Measurements from ENCODE around the gene MEF2D.

DNA sequence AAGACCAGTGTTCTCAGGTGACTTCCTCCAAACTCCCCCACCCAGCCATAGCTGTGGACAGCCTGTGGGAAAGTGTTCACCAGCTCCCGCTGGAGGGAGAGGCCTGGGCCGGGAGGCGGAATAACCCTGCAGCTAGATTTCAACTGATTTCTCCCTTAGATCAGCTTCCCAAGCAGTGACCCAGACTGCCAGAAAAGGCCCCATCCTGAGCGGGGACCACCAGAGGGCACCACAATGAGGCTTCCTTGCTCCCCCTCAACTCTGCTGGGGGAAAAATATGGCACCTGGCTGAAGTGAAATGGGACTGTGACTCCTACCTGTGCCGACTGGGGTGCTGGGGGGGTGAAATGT, 80.7 kb downstream of the MEF2D start:
- TF ChIP-seq, protein P1, sequence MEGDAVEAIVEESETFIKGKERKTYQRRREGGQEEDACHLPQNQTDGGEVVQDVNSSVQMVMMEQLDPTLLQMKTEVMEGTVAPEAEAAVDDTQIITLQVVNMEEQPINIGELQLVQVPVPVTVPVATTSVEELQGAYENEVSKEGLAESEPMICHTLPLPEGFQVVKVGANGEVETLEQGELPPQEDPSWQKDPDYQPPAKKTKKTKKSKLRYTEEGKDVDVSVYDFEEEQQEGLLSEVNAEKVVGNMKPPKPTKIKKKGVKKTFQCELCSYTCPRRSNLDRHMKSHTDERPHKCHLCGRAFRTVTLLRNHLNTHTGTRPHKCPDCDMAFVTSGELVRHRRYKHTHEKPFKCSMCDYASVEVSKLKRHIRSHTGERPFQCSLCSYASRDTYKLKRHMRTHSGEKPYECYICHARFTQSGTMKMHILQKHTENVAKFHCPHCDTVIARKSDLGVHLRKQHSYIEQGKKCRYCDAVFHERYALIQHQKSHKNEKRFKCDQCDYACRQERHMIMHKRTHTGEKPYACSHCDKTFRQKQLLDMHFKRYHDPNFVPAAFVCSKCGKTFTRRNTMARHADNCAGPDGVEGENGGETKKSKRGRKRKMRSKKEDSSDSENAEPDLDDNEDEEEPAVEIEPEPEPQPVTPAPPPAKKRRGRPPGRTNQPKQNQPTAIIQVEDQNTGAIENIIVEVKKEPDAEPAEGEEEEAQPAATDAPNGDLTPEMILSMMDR (IDR thresholded peaks at IDR 0.05): no peak
- TF ChIP-seq POLR2A (IDR thresholded peaks at IDR 0.05): no peak

Data from testis (tissue), 2 donors.